Activated T-cell treated with anti-CD3 and anti-CD28 coated beads, Interleukin-2, amount 50 U/mL, for 4 hours (primary cell): Measurements from ENCODE around the gene OSBP2. TPM values are rescaled to one million over a fixed set of nuclear protein-coding genes. Genes with fewer than 3 reads are reported as not detected.

ENCODE experiments used
- ATAC-seq, 2 donors: fragments of 200-7000 bp; cut with Tn5 transposase; one replicate each; pipeline ENCODE4 v1.10.0; 2021
- DNase-seq: peaks from one replicate; pipeline ENCODE4 v3.0.0-alpha.2; 2020
- H3K27me3 Mint-ChIP-seq: one replicate; pipeline ENCODE4 v1.8.0; 2021; ENCODE audit warnings: low read depth, mixed read lengths
- H3K36me3 Mint-ChIP-seq: one replicate; pipeline ENCODE4 v1.8.0; 2022; ENCODE audit warnings: mixed read lengths; ENCODE audit not compliant: insufficient read depth
- H3K4me1 Mint-ChIP-seq: one replicate; pipeline ENCODE4 v1.8.0; 2021; ENCODE audit warnings: low read depth, mixed read lengths
- H3K4me3 Mint-ChIP-seq: one replicate; pipeline ENCODE4 v1.8.0; 2021; ENCODE audit warnings: mild to moderate bottlenecking, moderate library complexity, mixed read lengths
- H3K9me3 Mint-ChIP-seq: one replicate; pipeline ENCODE4 v1.8.0; 2021; ENCODE audit warnings: mixed read lengths
- total RNA-seq, 3 donors: library from RNA; stranded (reverse); gene quantifications; one replicate each; pipeline ENCODE4 v1.2.1, GENCODE V29; 2021

The OSBP2 gene
- total RNA-seq, 3 donors from 2014 or later: 1.2 to 1.3 (median 1.3) TPM

DNA sequence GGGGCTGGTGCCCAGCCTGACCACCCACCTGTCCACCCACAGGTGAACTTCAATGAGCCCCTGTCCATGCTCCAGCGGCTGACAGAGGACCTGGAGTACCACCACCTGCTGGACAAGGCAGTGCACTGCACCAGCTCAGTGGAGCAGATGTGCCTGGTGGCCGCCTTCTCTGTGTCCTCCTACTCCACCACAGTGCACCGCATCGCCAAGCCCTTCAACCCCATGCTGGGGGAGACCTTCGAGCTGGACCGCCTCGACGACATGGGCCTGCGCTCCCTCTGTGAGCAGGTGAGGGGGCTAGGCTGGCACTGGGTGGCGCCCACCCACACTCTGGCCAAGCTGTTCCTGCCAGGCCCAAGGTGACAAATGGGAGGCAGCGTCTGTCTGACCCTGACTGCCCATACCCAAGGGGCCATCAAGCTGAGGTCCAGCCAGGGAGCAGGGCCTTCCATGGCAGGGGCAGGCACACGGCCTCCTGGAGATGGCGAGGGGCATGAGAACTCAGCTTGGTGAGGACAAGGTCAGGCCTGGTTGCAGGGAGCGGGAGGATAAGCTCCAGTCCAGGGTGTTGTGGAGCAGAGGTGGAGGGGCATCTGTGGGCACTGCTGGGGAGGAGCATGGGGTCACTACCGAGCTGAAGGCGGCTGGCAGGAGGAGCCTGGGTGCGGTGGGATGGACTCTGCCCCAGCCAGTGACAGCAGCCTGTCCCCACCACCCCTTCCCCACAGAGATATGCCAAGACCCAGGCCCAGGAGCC is 196.2 kb downstream of the OSBP2 start:
- Mint-ChIP-seq H3K4me1 (peaks cover 28% of the 10 kb centered on the region), H3K9me3 (no peaks in the 10 kb centered on the region), H3K27me3 (no peaks in the 10 kb centered on the region), H3K4me3 (no peak overlapping the region), H3K36me3 (peaks cover 2% of the 10 kb centered on the region)
- no peak for ATAC-seq
- peak; percentile 28 for DNase-seq

DNA sequence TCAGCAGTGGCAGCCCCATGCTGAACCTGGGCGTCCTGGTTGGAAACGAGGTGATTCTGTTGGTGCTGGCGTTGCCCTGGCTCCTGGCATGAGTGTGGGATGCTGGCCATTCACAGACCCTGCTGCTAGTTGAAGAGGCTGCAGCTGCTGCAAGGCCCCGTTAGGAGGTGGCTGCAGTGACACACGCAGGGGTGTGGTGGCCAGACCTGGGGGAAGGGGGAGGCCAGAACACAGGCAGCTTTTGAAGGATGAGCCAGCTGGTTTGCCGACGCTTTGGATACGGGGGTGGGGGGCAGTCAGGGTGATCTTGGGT is 196.7 kb downstream of the OSBP2 start:
- Mint-ChIP-seq H3K36me3 (peaks cover 2% of the 10 kb centered on the region), H3K4me3 (no peak overlapping the region), H3K27me3 (no peaks in the 10 kb centered on the region), H3K9me3 (no peaks in the 10 kb centered on the region), H3K4me1 (peaks cover 28% of the 10 kb centered on the region)
- DNase-seq (no peak), ATAC-seq (no peak)

- Mint-ChIP-seq H3K36me3 (peaks cover 2% of the 10 kb centered on the region), H3K4me3 (no peak overlapping the region), H3K9me3 (no peaks in the 10 kb centered on the region), H3K27me3 (no peaks in the 10 kb centered on the region), H3K4me1 (peaks cover 28% of the 10 kb centered on the region)
- no peak for DNase-seq
- no peak for ATAC-seq
Observed at GRCh38 chr22:30891781-30892180, 197.1 kb downstream of the OSBP2 start.

DNA sequence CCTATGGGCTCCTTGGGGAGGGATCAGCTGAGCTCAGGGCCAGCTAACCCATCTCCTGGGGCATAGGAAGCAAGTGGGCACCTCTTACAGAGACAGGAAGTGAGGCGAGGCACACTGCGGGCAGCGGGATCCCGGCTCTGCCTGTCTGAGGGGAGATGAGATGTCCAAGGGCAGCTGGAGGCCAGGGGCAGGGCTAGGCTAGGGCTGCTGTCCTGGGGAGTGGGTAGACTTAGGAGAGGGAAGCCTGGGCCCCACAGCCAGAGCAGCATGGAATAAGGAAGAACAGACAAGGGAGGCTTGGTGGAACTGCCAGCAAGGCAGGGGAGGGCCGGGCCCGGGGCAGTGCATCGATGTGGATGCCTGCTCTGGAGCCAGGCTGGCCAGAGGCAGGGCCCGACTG is 197.6 kb downstream of the OSBP2 start:
- H3K9me3 Mint-ChIP-seq: no peaks in the 10 kb centered on the region
- H3K4me3 Mint-ChIP-seq: no peak overlapping the region
- DNase-seq (no peak), ATAC-seq (no peak)
- H3K36me3 Mint-ChIP-seq: peaks cover 2% of the 10 kb centered on the region
- peaks cover 28% of the 10 kb centered on the region for H3K4me1 Mint-ChIP-seq
- no peaks in the 10 kb centered on the region for H3K27me3 Mint-ChIP-seq

DNA sequence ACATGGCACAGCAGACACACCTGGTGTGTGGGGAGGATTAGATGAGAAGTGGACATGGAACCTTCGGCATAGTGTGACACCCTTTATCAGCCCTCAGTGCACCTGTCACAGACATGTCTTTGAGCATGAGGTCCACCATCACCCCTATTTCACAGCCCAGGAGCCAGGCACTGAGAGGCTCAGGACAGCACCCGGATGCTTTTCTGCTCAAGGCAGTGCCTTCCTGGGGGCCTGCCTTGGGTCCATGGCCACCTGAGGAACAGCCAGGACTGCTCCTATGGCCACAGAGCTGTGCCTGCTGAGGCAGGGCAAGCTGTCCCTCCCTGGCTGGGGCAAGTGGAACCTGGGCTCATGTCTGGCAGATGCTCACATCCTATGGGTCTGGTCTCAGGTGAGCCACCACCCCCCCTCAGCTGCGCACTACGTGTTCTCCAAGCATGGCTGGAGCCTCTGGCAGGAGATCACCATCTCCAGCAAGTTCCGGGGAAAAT is 198.1 kb downstream of the OSBP2 start:
- no peak for DNase-seq
- H3K36me3 Mint-ChIP-seq: peaks cover 2% of the 10 kb centered on the region
- H3K4me3 Mint-ChIP-seq: no peak overlapping the region
- no peak for ATAC-seq
- H3K27me3 Mint-ChIP-seq: no peaks in the 10 kb centered on the region
- no peaks in the 10 kb centered on the region for H3K9me3 Mint-ChIP-seq
- H3K4me1 Mint-ChIP-seq: peaks cover 28% of the 10 kb centered on the region

DNA sequence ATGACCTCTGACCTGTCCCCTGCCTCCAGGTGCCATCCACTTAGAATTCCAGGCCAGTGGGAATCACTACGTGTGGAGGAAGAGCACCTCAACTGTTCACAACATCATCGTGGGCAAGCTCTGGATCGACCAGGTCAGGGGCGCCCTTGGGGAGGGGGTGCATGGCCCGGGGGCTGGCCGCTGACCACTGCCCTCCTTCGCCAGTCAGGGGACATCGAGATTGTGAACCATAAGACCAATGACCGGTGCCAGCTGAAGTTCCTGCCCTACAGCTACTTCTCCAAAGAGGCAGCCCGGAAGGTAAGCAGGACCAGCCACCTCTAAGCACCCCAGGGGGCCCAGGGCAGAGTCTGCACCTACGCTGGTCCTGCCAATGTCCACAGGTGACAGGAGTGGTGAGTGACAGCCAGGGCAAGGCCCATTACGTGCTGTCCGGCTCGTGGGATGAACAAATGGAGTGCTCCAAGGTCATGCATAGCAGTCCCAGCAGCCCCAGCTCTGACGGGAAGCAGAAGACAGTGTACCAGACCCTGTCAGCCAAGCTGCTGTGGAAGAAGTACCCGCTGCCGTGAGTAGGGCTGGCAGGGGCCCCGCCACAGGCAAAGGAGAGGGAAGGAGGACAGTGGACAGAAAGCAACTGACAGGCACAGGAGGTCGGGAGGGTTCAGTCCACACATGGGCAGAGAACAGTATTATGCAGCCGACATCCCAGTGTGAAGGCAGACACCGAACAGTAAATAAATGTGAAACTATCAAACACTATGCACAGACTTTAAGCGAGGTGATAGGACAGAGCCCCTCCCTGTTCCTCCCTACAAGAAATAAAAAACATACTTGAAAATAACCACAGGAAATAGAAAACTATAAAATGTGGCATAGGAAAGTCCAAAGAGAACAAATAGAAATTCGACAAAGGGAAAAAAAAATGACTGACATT is 199.0 kb downstream of the OSBP2 start:
- H3K4me3 Mint-ChIP-seq: peak overlapping the region; percentile 46
- no peaks in the 10 kb centered on the region for H3K9me3 Mint-ChIP-seq
- H3K4me1 Mint-ChIP-seq: peaks cover 28% of the 10 kb centered on the region
- DNase-seq (no peak), ATAC-seq (no peak)
- H3K36me3 Mint-ChIP-seq: peaks cover 5% of the 10 kb centered on the region
- no peaks in the 10 kb centered on the region for H3K27me3 Mint-ChIP-seq

- Mint-ChIP-seq H3K4me1 (peaks cover 28% of the 10 kb centered on the region), H3K27me3 (no peaks in the 10 kb centered on the region), H3K9me3 (no peaks in the 10 kb centered on the region), H3K4me3 (no peak overlapping the region), H3K36me3 (peaks cover 5% of the 10 kb centered on the region)
- no peak for DNase-seq
- no peak for ATAC-seq
Observed at GRCh38 chr22:30894371-30894740, 199.7 kb downstream of the OSBP2 start.

- ATAC-seq: no peak
- Mint-ChIP-seq H3K27me3 (no peaks in the 10 kb centered on the region), H3K4me3 (no peak overlapping the region), H3K4me1 (peaks cover 4% of the 10 kb centered on the region), H3K9me3 (no peaks in the 10 kb centered on the region), H3K36me3 (peaks cover 21% of the 10 kb centered on the region)
- no peak for DNase-seq
Observed at GRCh38 chr22:30902496-30903357, 208.1 kb downstream of the OSBP2 start.

DNA sequence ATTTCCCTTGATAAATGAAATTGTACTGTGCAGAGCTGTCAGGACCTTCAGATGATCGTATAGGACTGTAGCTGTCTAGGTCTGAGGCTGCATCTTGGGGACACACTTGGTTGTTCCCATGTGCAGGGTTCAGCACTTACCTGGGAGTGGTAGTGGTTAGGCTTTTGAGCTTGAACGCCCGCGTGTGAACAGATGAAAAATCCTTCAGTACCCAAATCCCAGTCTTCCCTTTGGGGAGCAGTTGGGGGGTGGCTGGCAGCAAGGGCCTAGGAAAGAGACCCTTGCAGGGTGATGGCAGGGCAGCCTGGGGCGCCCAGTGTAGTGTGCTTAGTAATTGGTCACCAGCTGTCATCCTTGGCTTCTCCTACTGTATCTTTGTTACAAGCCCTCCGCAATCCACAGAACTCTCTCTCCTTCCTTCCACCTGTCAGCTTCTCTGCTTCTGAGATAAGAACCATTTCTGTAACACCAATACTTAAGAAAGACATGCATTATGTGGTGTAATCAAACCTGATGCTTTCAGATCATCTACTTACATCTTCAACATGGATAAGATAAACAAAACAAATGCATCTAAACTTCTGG is 209.3 kb downstream of the OSBP2 start:
- ATAC-seq: no peak
- Mint-ChIP-seq H3K4me3 (no peak overlapping the region), H3K36me3 (peaks cover 18% of the 10 kb centered on the region), H3K27me3 (no peaks in the 10 kb centered on the region), H3K9me3 (no peaks in the 10 kb centered on the region), H3K4me1 (peaks cover 4% of the 10 kb centered on the region)
- no peak for DNase-seq

- H3K36me3 Mint-ChIP-seq: peaks cover 27% of the 10 kb centered on the region
- DNase-seq (no peak), ATAC-seq (no peak)
- no peaks in the 10 kb centered on the region for H3K27me3 Mint-ChIP-seq
- no peaks in the 10 kb centered on the region for H3K9me3 Mint-ChIP-seq
- no peak overlapping the region for H3K4me3 Mint-ChIP-seq
- H3K4me1 Mint-ChIP-seq: peaks cover 4% of the 10 kb centered on the region
Observed at GRCh38 chr22:30905696-30906341, 211.1 kb downstream of the OSBP2 start.

DNA sequence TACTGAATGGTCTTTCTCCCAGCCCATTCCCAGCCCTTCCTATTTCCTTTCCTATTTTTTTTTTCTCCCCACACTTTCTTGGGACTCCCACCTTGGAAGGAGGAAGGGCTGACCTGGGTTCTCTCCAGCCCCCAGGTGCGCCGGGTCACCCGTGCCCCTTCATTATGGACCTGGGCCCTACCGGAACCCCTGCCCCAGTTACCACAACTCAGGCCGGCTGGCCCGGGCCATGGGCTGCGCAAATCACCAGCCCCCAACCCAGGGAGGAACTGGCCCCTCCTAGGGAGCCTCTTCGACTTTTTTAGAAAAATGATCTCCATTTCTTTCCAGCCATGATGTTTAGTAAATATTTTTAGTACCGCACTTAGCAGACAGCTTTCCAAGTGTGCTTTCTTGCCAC is 211.7 kb downstream of the OSBP2 start:
- H3K9me3 Mint-ChIP-seq: no peaks in the 10 kb centered on the region
- H3K4me1 Mint-ChIP-seq: peaks cover 4% of the 10 kb centered on the region
- H3K4me3 Mint-ChIP-seq: no peak overlapping the region
- peaks cover 28% of the 10 kb centered on the region for H3K36me3 Mint-ChIP-seq
- no peaks in the 10 kb centered on the region for H3K27me3 Mint-ChIP-seq
- no peak for DNase-seq
- no peak for ATAC-seq

- H3K9me3 Mint-ChIP-seq: no peaks in the 10 kb centered on the region
- no peak overlapping the region for H3K4me3 Mint-ChIP-seq
- DNase-seq (no peak), ATAC-seq (no peak)
- H3K36me3 Mint-ChIP-seq: peaks cover 26% of the 10 kb centered on the region
- peaks cover 4% of the 10 kb centered on the region for H3K4me1 Mint-ChIP-seq
- H3K27me3 Mint-ChIP-seq: no peaks in the 10 kb centered on the region
Observed at GRCh38 chr22:30906946-30907345, 212.3 kb downstream of the OSBP2 start.

GRCh38 chr22:30908051-30908461 is 213.4 kb downstream of the OSBP2 start:
- Mint-ChIP-seq H3K27me3 (no peaks in the 10 kb centered on the region), H3K4me1 (peaks cover under 1% of the 10 kb centered on the region)
- no peak for ATAC-seq

More at GRCh38 chr22:30908051-30908461, 213.4 kb downstream of the OSBP2 start:
- no peak for DNase-seq
- Mint-ChIP-seq H3K9me3 (no peaks in the 10 kb centered on the region), H3K36me3 (peaks cover 22% of the 10 kb centered on the region), H3K4me3 (no peak overlapping the region)
